Smooth muscle cell (in vitro differentiated cells): Measurements from ENCODE around the gene PDZK1IP1. TPM values are rescaled to one million over a fixed set of nuclear protein-coding genes. Genes with fewer than 3 reads are reported as not detected.

ENCODE experiments used
- DNase-seq: peaks from one replicate; lab custom pipeline; 2025; ENCODE audit not compliant: unreplicated experiment; lab: John Stamatoyannopoulos, UW
- H2AFZ ChIP-seq: fragments of 200-600 bp; sonication (generic); 2 replicates; pipeline ENCODE4 v1.6.0; 2016; ENCODE audit warnings: antibody characterized with exemption, low read depth, mild to moderate bottlenecking
- H3F3A ChIP-seq: fragments of 200-600 bp; sonication (generic); 2 replicates; pipeline ENCODE4 v1.6.0; 2017; ENCODE audit warnings: antibody characterized with exemption, low read depth
- H3K27ac ChIP-seq: fragments of 200-600 bp; sonication (generic); 2 replicates; pipeline ENCODE4 v1.5.1; 2016; ENCODE audit warnings: low read depth, mild to moderate bottlenecking
- H3K27me3 ChIP-seq: fragments of 200-600 bp; sonication (generic); 2 replicates; pipeline ENCODE4 v1.6.1; 2016; ENCODE audit warnings: low read depth, mild to moderate bottlenecking
- H3K36me3 ChIP-seq: fragments of 200-600 bp; sonication (generic); 2 replicates; pipeline ENCODE4 v1.5.1; 2016; ENCODE audit warnings: low read depth
- H3K4me1 ChIP-seq: fragments of 200-600 bp; sonication (generic); 2 replicates; pipeline ENCODE4 v1.5.1; 2016; ENCODE audit warnings: low read depth
- H3K4me2 ChIP-seq: fragments of 200-600 bp; sonication (generic); 2 replicates; pipeline ENCODE4 v1.6.0; 2016; ENCODE audit warnings: mild to moderate bottlenecking
- H3K4me3 ChIP-seq: fragments of 200-600 bp; sonication (generic); 2 replicates; pipeline ENCODE4 v1.5.1; 2016; ENCODE audit warnings: mild to moderate bottlenecking
- H3K79me2 ChIP-seq: fragments of 200-600 bp; sonication (generic); 2 replicates; pipeline ENCODE4 v1.6.0; 2016; ENCODE audit warnings: low read depth, mild to moderate bottlenecking
- H3K9ac ChIP-seq: fragments of 200-600 bp; sonication (generic); 2 replicates; pipeline ENCODE4 v1.6.0; 2016; ENCODE audit warnings: low read depth
- H3K9me3 ChIP-seq: fragments of 200-600 bp; sonication (generic); replicated peaks from 2 replicates; pipeline ENCODE4 v1.5.1; 2016; ENCODE audit warnings: low read depth
- H4K20me1 ChIP-seq: fragments of 200-600 bp; sonication (generic); 2 replicates; pipeline ENCODE4 v1.6.0; 2016; ENCODE audit warnings: low read depth
- CTCF ChIP-seq: fragments of 200-600 bp; sonication (generic); IDR thresholded peaks from 2 replicates; pipeline ENCODE4 v1.5.1; 2017; ENCODE audit warnings: borderline replicate concordance, mild to moderate bottlenecking, antibody characterized with exemption; ENCODE audit not compliant: insufficient read depth, poor library complexity, severe bottlenecking
- WGBS: methylation state at CpG from one replicate; pipeline ENCODE4 v1.1.7; 2016; ENCODE audit warnings: low lambda C conversion rate; 5-methylcytosine and 5-hydroxymethylcytosine counted together
- polyA plus RNA-seq: library from polyadenylated mRNA; unstranded; fragments of >200 nt; fragmentation: Nextera tagmentation; extraction: Ambion mirVana; gene quantifications from 2 replicates; pipeline ENCODE4 v1.2.1, GENCODE V29; 2016
- total RNA-seq: library from RNA; depleted of rRNA; stranded (reverse); fragments of >200 nt; gene quantifications from 2 replicates; pipeline ENCODE4 v1.2.3, GENCODE V29; 2014

The PDZK1IP1 gene
- total and polyA plus RNA-seq, 2 experiments from 2014 or later, result not detected

GRCh38 chr1:47187231-47187925 lies 2.5 kb downstream of the PDZK1IP1 start:
- no peaks in the 10 kb centered on the region for H3K4me1 ChIP-seq
- no peak overlapping the region for H3K27ac ChIP-seq
- DNase-seq, result no peak
- H3K9me3 ChIP-seq, result no peaks in the 10 kb centered on the region
- no peak for TF ChIP-seq CTCF
- H3K27me3 ChIP-seq, result peaks cover 7% of the 10 kb centered on the region
- H3K36me3 ChIP-seq, result no peaks in the 10 kb centered on the region
- no peaks in the 10 kb centered on the region for H3K79me2 ChIP-seq
- H3K4me2 ChIP-seq, result no peak overlapping the region
- H2AFZ ChIP-seq, result no peak overlapping the region
- no peak overlapping the region for H3K4me3 ChIP-seq
- no peak overlapping the region for H3K9ac ChIP-seq
- no peaks in the 10 kb centered on the region for H3F3A ChIP-seq
- H4K20me1 ChIP-seq, result no peaks in the 10 kb centered on the region
- 85% methylated on average over 12 of the region's 12 CpGs for WGBS

- Histone ChIP-seq H3K36me3 (no peaks in the 10 kb centered on the region), H2AFZ (no peak overlapping the region), H3K27me3 (peaks cover 7% of the 10 kb centered on the region), H3K79me2 (no peaks in the 10 kb centered on the region), H3K27ac (no peak overlapping the region), H3K4me2 (no peak overlapping the region), H4K20me1 (no peaks in the 10 kb centered on the region), H3K9ac (no peak overlapping the region), H3F3A (no peaks in the 10 kb centered on the region), H3K4me3 (no peak overlapping the region), H3K9me3 (no peaks in the 10 kb centered on the region), H3K4me1 (no peaks in the 10 kb centered on the region)
- no peak for DNase-seq
- no peak for TF ChIP-seq CTCF
- 95% methylated on average over 13 of the region's 13 CpGs for WGBS
These were observed 3.3 kb downstream of the PDZK1IP1 start for GRCh38 chr1:47186267-47187185.

- no peaks in the 10 kb centered on the region for H3F3A ChIP-seq
These were observed 4.8 kb downstream of the PDZK1IP1 start for GRCh38 chr1:47184822-47185677.

More at GRCh38 chr1:47184822-47185677, 4.8 kb downstream of the PDZK1IP1 start:
- Histone ChIP-seq H3K4me1 (no peaks in the 10 kb centered on the region), H3K4me3 (no peak overlapping the region), H2AFZ (no peak overlapping the region), H4K20me1 (no peaks in the 10 kb centered on the region), H3K4me2 (no peak overlapping the region), H3K9ac (no peak overlapping the region), H3K36me3 (no peaks in the 10 kb centered on the region), H3K27me3 (peaks cover 7% of the 10 kb centered on the region), H3K27ac (no peak overlapping the region), H3K9me3 (no peaks in the 10 kb centered on the region), H3K79me2 (no peaks in the 10 kb centered on the region)
- TF ChIP-seq CTCF, result no peak
- WGBS, result 90% methylated on average over 14 of the region's 14 CpGs
- DNase-seq, result no peak
